Stomach (tissue), 4 donors: ENCODE measurements around the gene UBA52.

Source experiments
- EP300 ChIP-seq: sonication (generic); formaldehyde crosslinking; IDR thresholded peaks from one replicate; pipeline ENCODE4 v1.6.1; 2017; ENCODE audit warnings: antibody characterized with exemption
- POLR2A ChIP-seq, 4 donors: fragments of 450-650 bp; IDR thresholded peaks; one replicate each; pipeline ENCODE4 v1.6.1; 2016; ENCODE audit warnings: antibody characterized with exemption in 4 of 4, control low read depth in 2 of 4, mild to moderate bottlenecking in 1 of 4, moderate library complexity in 1 of 4
- POLR2AphosphoS5 ChIP-seq, 3 donors: sonication (generic); formaldehyde crosslinking; IDR thresholded peaks; one replicate each; pipeline ENCODE4 v1.6.1; 2016; ENCODE audit warnings: antibody characterized with exemption in 3 of 3
- TF ChIP-seq, protein P1 (sequence below), 7 experiments: fragments of 450-650 bp in 4 of 7; fragments of 200-600 bp in 3 of 7; sonication (generic) in 3 of 7; IDR thresholded peaks; one replicate each; pipeline ENCODE4 v1.5.1; 2016 to 2019; ENCODE audit warnings: antibody characterized with exemption in 7 of 7, control low read depth in 2 of 7, mild to moderate bottlenecking in 1 of 7

DNA sequence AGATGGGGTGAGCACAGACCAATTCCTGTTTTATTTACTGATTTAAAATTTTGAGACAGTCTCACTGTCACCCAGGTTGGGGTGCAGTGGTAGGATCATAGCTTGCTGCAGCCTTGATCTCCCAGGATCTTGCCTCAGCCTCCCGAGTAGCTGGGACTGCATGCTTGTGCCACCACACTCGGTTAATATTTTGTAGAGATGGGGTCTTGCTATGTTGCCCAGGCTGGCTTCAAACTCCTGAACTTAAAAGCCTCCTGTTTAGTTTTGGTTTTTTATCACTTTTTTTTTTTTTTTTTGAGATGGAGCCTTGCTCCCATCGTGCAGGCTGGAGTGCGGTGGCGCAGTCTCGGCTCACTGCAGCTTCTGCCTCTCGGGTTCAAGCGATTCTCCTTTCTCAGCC, 4.7 kb downstream of the UBA52 start:
- TF ChIP-seq POLR2A (IDR thresholded peaks at IDR 0.05) (no peak), EP300 (no peak), POLR2AphosphoS5 (IDR thresholded peaks at IDR 0.05) (no peak)
- TF ChIP-seq, protein P1, sequence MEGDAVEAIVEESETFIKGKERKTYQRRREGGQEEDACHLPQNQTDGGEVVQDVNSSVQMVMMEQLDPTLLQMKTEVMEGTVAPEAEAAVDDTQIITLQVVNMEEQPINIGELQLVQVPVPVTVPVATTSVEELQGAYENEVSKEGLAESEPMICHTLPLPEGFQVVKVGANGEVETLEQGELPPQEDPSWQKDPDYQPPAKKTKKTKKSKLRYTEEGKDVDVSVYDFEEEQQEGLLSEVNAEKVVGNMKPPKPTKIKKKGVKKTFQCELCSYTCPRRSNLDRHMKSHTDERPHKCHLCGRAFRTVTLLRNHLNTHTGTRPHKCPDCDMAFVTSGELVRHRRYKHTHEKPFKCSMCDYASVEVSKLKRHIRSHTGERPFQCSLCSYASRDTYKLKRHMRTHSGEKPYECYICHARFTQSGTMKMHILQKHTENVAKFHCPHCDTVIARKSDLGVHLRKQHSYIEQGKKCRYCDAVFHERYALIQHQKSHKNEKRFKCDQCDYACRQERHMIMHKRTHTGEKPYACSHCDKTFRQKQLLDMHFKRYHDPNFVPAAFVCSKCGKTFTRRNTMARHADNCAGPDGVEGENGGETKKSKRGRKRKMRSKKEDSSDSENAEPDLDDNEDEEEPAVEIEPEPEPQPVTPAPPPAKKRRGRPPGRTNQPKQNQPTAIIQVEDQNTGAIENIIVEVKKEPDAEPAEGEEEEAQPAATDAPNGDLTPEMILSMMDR (IDR thresholded peaks at IDR 0.05): no peak
